IMR-90 (cell line): Measurements from ENCODE around the gene PMEPA1. TPM values are rescaled to one million over a fixed set of nuclear protein-coding genes. Genes with fewer than 3 reads are reported as not detected.

Source experiments
- ATAC-seq: fragments of 200-7000 bp; cut with Tn5 transposase; 2 replicates; pipeline ENCODE4 v1.9.1; 2020; ENCODE audit warnings: low read depth, mild to moderate bottlenecking, moderate library complexity
- BruUV-seq: library from RNA; stranded (reverse); fragments of 400-500 nt; replicated peaks from 2 replicates; lab custom pipeline; 2021; lab: Mats Ljungman, UMichigan
- CTCF ChIA-PET: fragments of 300-600 bp; formaldehyde crosslinking; extraction: SDS; loops from one replicate; lab custom pipeline; 2021; ENCODE audit warnings: antibody characterized with exemption; lab: Yijun Ruan, JAX
- POLR2A ChIA-PET: fragments of 300-600 bp; sonication (Branson Sonifier 250); formaldehyde crosslinking; loops from one replicate; lab custom pipeline; 2022; ENCODE audit warnings: antibody characterized with exemption; ENCODE audit not compliant: unreplicated experiment; lab: Charles Lee
- DNase-seq: peaks from one replicate; pipeline ENCODE4 v3.0.0; 2013
- H2AFZ ChIP-seq: replicated peaks from 2 replicates; pipeline ENCODE3; 2013; ENCODE audit warnings: low read length, mild to moderate bottlenecking; ENCODE audit not compliant: poor library complexity
- H2AK5ac ChIP-seq: 2 replicates; pipeline ENCODE4 v1.6.1; 2013; ENCODE audit warnings: low read depth, low read length, inconsistent platforms
- H2AK9ac ChIP-seq: replicated peaks from 2 replicates; pipeline ENCODE3; 2013; ENCODE audit warnings: mild to moderate bottlenecking, low read depth, low read length, moderate library complexity; ENCODE audit not compliant: poor library complexity
- H2BK120ac ChIP-seq: 2 replicates; pipeline ENCODE4 v1.6.1; 2013; ENCODE audit warnings: low read depth, low read length, inconsistent platforms
- H2BK15ac ChIP-seq: 3 replicates; pipeline ENCODE4 v1.6.1; 2013; ENCODE audit warnings: low read depth, low read length, inconsistent platforms
- H2BK20ac ChIP-seq: 2 replicates; pipeline ENCODE4 v1.6.1; 2013; ENCODE audit warnings: low read depth, mild to moderate bottlenecking, inconsistent platforms, low read length, moderate library complexity
- H2BK5ac ChIP-seq: 2 replicates; pipeline ENCODE4 v1.6.1; 2013; ENCODE audit warnings: mild to moderate bottlenecking, low read depth, low read length, inconsistent platforms; ENCODE audit not compliant: poor library complexity, severe bottlenecking
- H3K14ac ChIP-seq: replicated peaks from 2 replicates; pipeline ENCODE4 v1.6.1; 2013; ENCODE audit warnings: low read depth, low read length, inconsistent platforms
- H3K18ac ChIP-seq: 2 replicates; pipeline ENCODE4 v1.6.1; 2013; ENCODE audit warnings: low read depth, low read length, control low read depth
- H3K23ac ChIP-seq: 2 replicates; pipeline ENCODE4 v1.6.1; 2013; ENCODE audit warnings: low read depth, low read length, inconsistent platforms
- H3K27ac ChIP-seq: 2 replicates; pipeline ENCODE4 v1.5.1; 2013; ENCODE audit warnings: mild to moderate bottlenecking, control low read depth, low read length; ENCODE audit not compliant: insufficient read depth
- H3K27me3 ChIP-seq: 2 replicates; pipeline ENCODE4 v1.6.1; 2013; ENCODE audit warnings: low read length; ENCODE audit not compliant: control insufficient read depth, insufficient read depth
- H3K36me3 ChIP-seq: 2 replicates; pipeline ENCODE4 v1.6.1; 2013; ENCODE audit warnings: low read length, mixed read lengths; ENCODE audit not compliant: control insufficient read depth, insufficient read depth
- H3K4ac ChIP-seq: 2 replicates; pipeline ENCODE4 v1.6.1; 2013; ENCODE audit warnings: low read depth, low read length, inconsistent platforms
- H3K4me1 ChIP-seq: 2 replicates; pipeline ENCODE4 v1.6.1; 2013; ENCODE audit warnings: low read length, mixed read lengths; ENCODE audit not compliant: control insufficient read depth, insufficient read depth
- H3K4me2 ChIP-seq: 2 replicates; pipeline ENCODE4 v1.6.1; 2013; ENCODE audit warnings: low read depth, mild to moderate bottlenecking, control low read depth, low read length, moderate library complexity
- H3K4me3 ChIP-seq: 2 replicates; pipeline ENCODE4 v1.5.1; 2013; ENCODE audit warnings: low read depth, mild to moderate bottlenecking, control low read depth, low read length, moderate library complexity; ENCODE audit not compliant: insufficient read depth
- H3K56ac ChIP-seq: 2 replicates; pipeline ENCODE4 v1.6.1; 2013; ENCODE audit warnings: low read length, inconsistent platforms; ENCODE audit not compliant: insufficient read depth; ENCODE audit errors: extremely low read depth
- H3K79me1 ChIP-seq, 2 experiments: 2 replicates each; pipeline ENCODE4 v1.6.1; 2013; ENCODE audit warnings: low read length in 2 of 2, inconsistent platforms in 1 of 2, low read depth in 1 of 2
- H3K9ac ChIP-seq: 2 replicates; pipeline ENCODE4 v1.6.1; 2013; ENCODE audit warnings: low read depth, low read length, control low read depth
- H3K9me1 ChIP-seq: 2 replicates; pipeline ENCODE4 v1.6.1; 2013; ENCODE audit warnings: low read length, inconsistent platforms; ENCODE audit not compliant: insufficient read depth
- H3K9me3 ChIP-seq: 2 replicates; pipeline ENCODE4 v1.6.1; 2013; ENCODE audit warnings: low read length; ENCODE audit not compliant: control insufficient read depth, insufficient read depth
- H4K20me1 ChIP-seq: 2 replicates; pipeline ENCODE4 v1.6.1; 2013; ENCODE audit warnings: low read length, inconsistent platforms; ENCODE audit not compliant: insufficient read depth
- H4K5ac ChIP-seq: 2 replicates; pipeline ENCODE4 v1.6.1; 2013; ENCODE audit warnings: mild to moderate bottlenecking, low read depth, low read length, control low read depth
- H4K8ac ChIP-seq, 2 experiments: 2 replicates each; pipeline ENCODE4 v1.6.1; 2013; ENCODE audit warnings: low read depth in 2 of 2, low read length in 2 of 2, control low read depth in 1 of 2, inconsistent platforms in 1 of 2
- H4K91ac ChIP-seq: 2 replicates; pipeline ENCODE4 v1.6.1; 2013; ENCODE audit warnings: low read depth, low read length, inconsistent platforms; ENCODE audit not compliant: insufficient read depth
- MXI1 ChIP-seq: IDR thresholded peaks from 2 replicates; pipeline ENCODE4 v1.6.1; 2012; ENCODE audit warnings: low read depth, mild to moderate bottlenecking, low read length, moderate library complexity, borderline replicate concordance
- WGBS, 2 experiments: methylation state at CpG; one replicate each; pipeline versions ENCODE4 v1.1.5 to v1.1.7; 2013; ENCODE audit warnings: missing lambda C conversion rate in 2 of 2; ENCODE audit not compliant: insufficient read length in 1 of 2; ENCODE audit errors: extremely low coverage in 2 of 2; 5-methylcytosine and 5-hydroxymethylcytosine counted together
- dilution Hi-C: fragments of 300-500 bp; cut with HindIII; formaldehyde crosslinking; loops from one replicate; pipeline ENCODE4 v1.14.3; 2018; ENCODE audit warnings: low sequenced_read_pairs; ENCODE audit not compliant: unreplicated experiment
- in situ Hi-C: fragments of 300-500 bp; cut with MboI; formaldehyde crosslinking; loops from 3 replicates; pipeline ENCODE4 v1.14.3; 2019; ENCODE audit warnings: low sequenced_read_pairs, inconsistent platforms, mixed read lengths
- intact Hi-C: fragments of 100-400 bp; cut with micrococcal nuclease; formaldehyde crosslinking; loops from 2 replicates; pipeline ENCODE4 v1.10.0; 2022
- polyA plus RNA-seq, 3 experiments: library from polyadenylated mRNA; depleted of rRNA; stranded (reverse); fragments of >200 nt; gene quantifications; 2 replicates each; pipeline ENCODE4 v1.2.3, GENCODE V29; 2012; ENCODE audit warnings: low replicate concordance in 1 of 3
- total RNA-seq: library from RNA; depleted of rRNA; stranded (reverse); fragments of >200 nt; gene quantifications from 2 replicates; pipeline ENCODE4 v1.2.3, GENCODE V29; 2012

PMEPA1 gene
- total and polyA plus RNA-seq, 2 of the 4 experiments (the other 2 are of a cell fraction) = 2.0 to 6.9 TPM

DNA sequence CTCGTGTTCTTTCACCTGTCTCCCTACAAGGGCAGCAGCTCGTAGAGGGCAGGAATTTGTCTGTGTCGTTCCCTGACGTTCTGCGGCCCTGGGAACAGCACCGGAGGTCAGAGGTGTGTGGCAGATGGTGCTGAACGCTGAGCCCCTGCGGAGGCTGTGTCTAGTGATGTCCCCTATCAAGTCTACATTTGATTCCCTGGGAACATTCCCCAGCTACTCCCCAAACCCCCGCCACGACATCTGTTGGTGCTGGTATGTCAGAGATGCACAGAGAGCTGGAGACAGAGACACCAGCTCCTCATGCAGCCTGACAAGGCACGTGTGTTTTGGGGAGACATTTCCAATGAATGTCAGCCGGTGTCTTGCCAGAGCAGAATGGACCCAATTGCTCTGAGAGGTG lies 7.7 kb downstream of the PMEPA1 start:
- TF ChIP-seq MXI1 = no peak
- peaks cover 82% of the 10 kb centered on the region for H4K20me1 ChIP-seq
- CTCF ChIA-PET = no interaction called here

More for the DNA sequence above, 7.7 kb downstream of the PMEPA1 start:
- dilution Hi-C loops (no loop called here), in situ Hi-C loops (no loop called here), intact Hi-C loops (no loop called here)
- no peak overlapping the region for H2BK20ac ChIP-seq
- H2AK9ac ChIP-seq = no peak overlapping the region
- POLR2A ChIA-PET = no interaction called here
- H3K27ac ChIP-seq = no peak overlapping the region
- no peak overlapping the region for H3K56ac ChIP-seq
- no peaks in the 10 kb centered on the region for H3K9me3 ChIP-seq
- no peaks in the 10 kb centered on the region for H3K27me3 ChIP-seq
- H2BK120ac ChIP-seq = no peak overlapping the region
- no peaks in the 10 kb centered on the region for H3K36me3 ChIP-seq
- DNase-seq = no peak
- BruUV-seq = no TSS peak
- H3K9me1 ChIP-seq = peaks cover 22% of the 10 kb centered on the region
- no peak overlapping the region for H2BK5ac ChIP-seq
- H3K14ac ChIP-seq = no peak overlapping the region
- ATAC-seq = no peak
- H3K4me1 ChIP-seq = peaks cover 15% of the 10 kb centered on the region
- no peak overlapping the region for H4K5ac ChIP-seq
- H2BK15ac ChIP-seq = no peak overlapping the region
- H3K18ac ChIP-seq = no peak overlapping the region
- H3K23ac ChIP-seq = no peak overlapping the region
- no peak overlapping the region for H4K91ac ChIP-seq
- H2AK5ac ChIP-seq = no peak overlapping the region
- peaks cover 17 to 59% of the 10 kb centered on the region in 2 experiments; a peak in 3 of 4 replicates for H3K79me1 ChIP-seq
- no peak overlapping the region for H3K4me2 ChIP-seq
- H2AFZ ChIP-seq = no peak overlapping the region
- H3K9ac ChIP-seq = no peak overlapping the region
- WGBS, 2 experiments = no CpG with 5 or more reads among the region's 12 CpGs
- H4K8ac ChIP-seq = no peak overlapping the region
- H3K4me3 ChIP-seq = no peak overlapping the region
- no peak overlapping the region for H3K4ac ChIP-seq
